Heart left ventricle (tissue), 16 donors: Measurements from ENCODE around the gene CHMP2A. TPM values are rescaled to one million over a fixed set of nuclear protein-coding genes. Genes with fewer than 3 reads are reported as not detected.
A peak's percentile ranks its signal among the peaks of the same experiment; 100 is the strongest.

Experiments used
- ATAC-seq, 4 donors: fragments of 200-7000 bp; cut with Tn5 transposase; one replicate each; pipeline ENCODE4 v1.9.1; 2020 to 2022; ENCODE audit warnings: moderate library complexity in 4 of 4, mild to moderate bottlenecking in 3 of 4, moderate number of reproducible peaks in 1 of 4
- DNase-seq, 5 donors: peaks; one replicate each; pipeline ENCODE4 v3.0.0-alpha.2; 2020
- H3K27ac ChIP-seq, 12 donors: fragments of 200-600 bp; sonication (generic) in 4 of 12; one replicate each; pipeline versions ENCODE4 v1.5.0 to v1.8.0; 2016 to 2022; ENCODE audit warnings: mild to moderate bottlenecking in 2 of 12
- H3K27me3 ChIP-seq, 9 donors: fragments of 200-600 bp; sonication (generic) in 2 of 9; one replicate each; pipeline versions ENCODE4 v1.5.1 to v1.8.0; 2016 to 2022; ENCODE audit warnings: mild to moderate bottlenecking in 3 of 9
- H3K36me3 ChIP-seq, 9 donors: fragments of 200-600 bp; sonication (generic) in 2 of 9; one replicate each; pipeline versions ENCODE4 v1.5.0 to v1.8.0; 2018 to 2022; ENCODE audit warnings: mild to moderate bottlenecking in 2 of 9
- H3K4me1 ChIP-seq, 12 donors: fragments of 200-600 bp; sonication (generic) in 4 of 12; one replicate each; pipeline versions ENCODE4 v1.5.0 to v1.8.0; 2016 to 2022; ENCODE audit warnings: mild to moderate bottlenecking in 3 of 12
- H3K4me3 ChIP-seq, 12 donors: fragments of 200-600 bp; sonication (generic) in 4 of 12; one replicate each; pipeline versions ENCODE4 v1.5.0 to v1.8.0; 2017 to 2022; ENCODE audit warnings: mild to moderate bottlenecking in 9 of 12, moderate library complexity in 4 of 12
- H3K9me3 ChIP-seq, 12 donors: fragments of 200-600 bp; sonication (generic) in 4 of 12; one replicate each; pipeline versions ENCODE4 v1.5.0 to v1.8.0; 2016 to 2022; ENCODE audit warnings: mild to moderate bottlenecking in 1 of 12
- CTCF ChIP-seq, 12 donors: fragments of 200-600 bp; sonication (generic) in 4 of 12; IDR thresholded peaks; one replicate each; pipeline versions ENCODE4 v1.5.0 to v1.8.0; 2018 to 2022; ENCODE audit warnings: antibody characterized with exemption in 12 of 12, mild to moderate bottlenecking in 5 of 12
- POLR2A ChIP-seq, 2 donors: fragments of 450-650 bp; IDR thresholded peaks; one replicate each; pipeline ENCODE4 v1.6.1; 2017; ENCODE audit warnings: antibody characterized with exemption in 2 of 2, mild to moderate bottlenecking in 2 of 2, moderate library complexity in 2 of 2
- WGBS, 4 donors: extraction: QIAGEN DNeasy Blood & Tissue Kit in 2 of 4; methylation state at CpG; one replicate each; pipeline versions ENCODE4 v1.1.5 to v1.1.7; 2013 to 2018; 5-methylcytosine and 5-hydroxymethylcytosine counted together
- intact Hi-C, 10 donors: fragments of 100-400 bp; cut with DNase I; formaldehyde crosslinking; loops; one replicate each; pipeline versions ENCODE4 v1.11.1 to v1.14.2; 2022
- polyA plus RNA-seq, 2 donors: library from polyadenylated mRNA; stranded (reverse); fragments of 200-250 nt; gene quantifications; one replicate each; pipeline ENCODE4 v1.2.3, GENCODE V29; 2013
- total RNA-seq, 9 donors: library from RNA; depleted of rRNA in 2 of 9; stranded (reverse); fragments of >200 nt in 2 of 9; fragmentation: NEBNext Ultra II Directional in 3 of 9; extraction: Animal tissue kit (Norgen Biotek cat#: 25700) in 3 of 9; gene quantifications; one replicate each; pipeline versions ENCODE4 v1.1.0 to v1.2.4, GENCODE V29; 2016 to 2023
- donor health status: ischemic (EF 13 %, LVEDD 7.1; RV severe dilation, severe dysfunction).
- donor health status: healthy with polysubstance abuse.
- donor health status: DM: no; HTN: yes; CAD: no.
- donor health status: DM: no; HTN: no; CAD: no.
- donor health status: ischemic (EF 25% LVEDD 6.9; RV normal size, moderate dysfunction).
- donor health status: ischemic (EF 25% LVEDD 5.7; RV mildly dilated, moderate dysfunction).
- donor health status: healthy.
- donor health status: DM: yes; HTN: yes; CAD: no.
- donor health status: ischemic (EF 35%, LVEDD 5.7; RV mildly dilated, moderate dysfunction).
- donor health status: nonischemic (EF 11% LVEDD 7.7; RV severe dilation, severe dysfunction).
- donor health status: DM: yes; HTN: yes; CAD: no.
- donor health status: PGD.
- donor health status: ischemic (EF 29% LVEDD 5.4; RV normal size, mild dysfunction).
- donor health status: nonischemic (EF 23%, LVEDD 6.1; RV moderate dilation, normal function).

CHMP2A gene
- total and polyA plus RNA-seq, 11 donors: 113 to 266 (median 138) TPM

DNA sequence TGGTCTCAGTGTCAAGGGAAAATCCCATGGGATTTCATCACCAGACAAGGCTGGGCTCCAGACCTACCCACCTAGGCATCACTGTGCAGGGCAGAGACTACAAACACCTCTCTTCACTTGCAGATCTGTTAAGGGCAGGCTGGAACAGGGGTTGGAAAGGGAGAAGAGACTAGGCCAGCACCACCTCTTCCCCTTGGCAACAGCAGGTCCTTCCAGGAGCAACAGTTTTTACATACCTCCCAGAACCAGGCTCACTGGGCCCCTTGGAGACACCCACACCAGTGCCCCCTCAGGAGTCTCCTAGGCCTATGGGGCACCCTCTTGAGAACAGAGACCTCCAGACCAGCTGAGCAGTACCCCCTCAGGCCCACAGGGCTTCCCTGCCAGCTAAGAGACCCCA, 6.0 kb upstream of the CHMP2A start:
- Histone ChIP-seq H3K4me3 (no peak overlapping the region), H3K4me1 (peaks cover 11 to 56% (median 48%) of the 10 kb centered on the region in 12 donors), H3K9me3 (no peaks in the 10 kb centered on the region), H3K36me3 (peaks cover 0 to 13% (median 10%) of the 10 kb centered on the region in 9 donors), H3K27ac (no peak overlapping the region), H3K27me3 (peaks cover 0 to 21% (median 0%) of the 10 kb centered on the region in 9 donors)
- TF ChIP-seq POLR2A (IDR thresholded peaks at IDR 0.05): no peak
- intact Hi-C loops: no loop called here
- ATAC-seq (no peak), DNase-seq (peak in 1 of 5 donors; percentile 45)

DNA sequence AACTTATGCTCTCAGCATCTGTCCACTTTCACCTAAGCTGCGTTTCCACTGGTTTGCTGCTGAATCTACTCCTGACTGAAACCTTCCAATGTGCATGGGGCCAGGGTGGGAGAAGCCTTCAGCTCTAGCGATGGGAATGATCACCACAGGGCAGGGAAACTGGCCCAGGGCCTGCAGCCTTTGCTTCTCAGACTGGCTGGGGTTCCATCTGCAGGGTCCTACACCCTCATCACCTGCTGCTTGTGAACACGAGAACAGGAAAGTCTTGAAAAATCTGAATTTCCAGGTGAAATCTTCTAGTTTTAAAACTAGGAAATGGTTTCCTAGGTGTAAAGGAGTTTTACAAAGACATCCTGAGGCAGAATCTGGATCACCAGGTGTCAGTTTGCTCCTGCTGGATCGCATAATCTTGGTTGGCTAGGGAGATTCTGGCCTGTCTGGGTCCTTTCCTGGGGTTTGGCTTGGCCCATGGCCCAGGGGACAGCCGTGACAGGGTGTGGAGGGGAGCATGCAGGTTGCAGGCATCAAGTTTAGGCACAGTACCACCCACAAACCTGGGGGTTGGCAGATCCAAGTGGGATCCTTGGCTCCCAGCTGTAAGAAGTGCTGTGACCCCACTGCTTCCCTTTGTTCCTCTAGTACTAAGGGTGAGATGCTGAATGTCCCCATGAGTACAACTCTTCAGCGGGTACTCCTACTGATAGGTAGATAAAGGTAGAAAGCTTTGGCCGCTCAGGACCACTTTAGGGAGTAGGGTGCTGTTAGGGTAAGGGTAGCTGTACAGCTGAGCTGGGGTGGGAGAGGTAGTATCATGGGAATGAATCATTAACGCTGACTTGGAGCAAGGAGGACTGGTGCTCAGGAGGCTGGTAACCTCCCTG, 5.3 kb upstream of the CHMP2A start:
- WGBS, 4 donors: 80 to 87% (median 83%) methylated on average over 8 of the region's 8 CpGs
- no peak for ATAC-seq
- H3K4me1 ChIP-seq: peaks cover 11 to 62% (median 54%) of the 10 kb centered on the region in 12 donors
- peaks cover 0 to 21% (median 0%) of the 10 kb centered on the region in 9 donors for H3K27me3 ChIP-seq
- H3K4me3 ChIP-seq: peak overlapping the region in 9 of 12 donors; percentile 73 to 96 (median 84)
- peak overlapping the region in 11 of 12 donors; percentile 90 to 100 (median 100) for H3K27ac ChIP-seq
- peak in 2 of 5 donors; percentile 27 to 30 for DNase-seq
- intact Hi-C loops: no loop called here
- H3K36me3 ChIP-seq: peaks cover 0 to 19% (median 14%) of the 10 kb centered on the region in 9 donors
- TF ChIP-seq POLR2A (IDR thresholded peaks at IDR 0.05): no peak
- TF ChIP-seq CTCF (IDR thresholded peaks at IDR 0.05): no peak
- no peaks in the 10 kb centered on the region for H3K9me3 ChIP-seq

- 1 to 3% (median 1%) methylated on average over 20 to 33 of the region's 33 CpGs for WGBS, 4 donors
- H3K36me3 ChIP-seq: peaks cover 0 to 19% (median 14%) of the 10 kb centered on the region in 9 donors
- ATAC-seq: peak; percentile 66 to 80 (median 70)
- no peaks in the 10 kb centered on the region for H3K9me3 ChIP-seq
- H3K4me3 ChIP-seq: peak overlapping the region; percentile 28 to 96 (median 77)
- TF ChIP-seq CTCF (IDR thresholded peaks at IDR 0.05) (no peak), POLR2A (IDR thresholded peaks at IDR 0.05) (peak in 1 of 2 donors; percentile 41)
- peak; percentile 93 to 96 (median 93) for DNase-seq
- H3K27ac ChIP-seq: peak overlapping the region; percentile 90 to 100 (median 100)
- H3K4me1 ChIP-seq: peaks cover 11 to 66% (median 57%) of the 10 kb centered on the region in 12 donors
- peaks cover 0 to 21% (median 0%) of the 10 kb centered on the region in 9 donors for H3K27me3 ChIP-seq
- intact Hi-C loops: loop anchor here in 4 of 10 donors (1.0 to 2.0 kb wide), 3 partner anchors 13 to 40 kb away; partner anchors contain the start of genes MZF1 (in 2 of the 4) and ZBTB45 (in 2 of the 4)
Measured at GRCh38 chr19:58559275-58560006, 4.5 kb upstream of the CHMP2A start.

DNA sequence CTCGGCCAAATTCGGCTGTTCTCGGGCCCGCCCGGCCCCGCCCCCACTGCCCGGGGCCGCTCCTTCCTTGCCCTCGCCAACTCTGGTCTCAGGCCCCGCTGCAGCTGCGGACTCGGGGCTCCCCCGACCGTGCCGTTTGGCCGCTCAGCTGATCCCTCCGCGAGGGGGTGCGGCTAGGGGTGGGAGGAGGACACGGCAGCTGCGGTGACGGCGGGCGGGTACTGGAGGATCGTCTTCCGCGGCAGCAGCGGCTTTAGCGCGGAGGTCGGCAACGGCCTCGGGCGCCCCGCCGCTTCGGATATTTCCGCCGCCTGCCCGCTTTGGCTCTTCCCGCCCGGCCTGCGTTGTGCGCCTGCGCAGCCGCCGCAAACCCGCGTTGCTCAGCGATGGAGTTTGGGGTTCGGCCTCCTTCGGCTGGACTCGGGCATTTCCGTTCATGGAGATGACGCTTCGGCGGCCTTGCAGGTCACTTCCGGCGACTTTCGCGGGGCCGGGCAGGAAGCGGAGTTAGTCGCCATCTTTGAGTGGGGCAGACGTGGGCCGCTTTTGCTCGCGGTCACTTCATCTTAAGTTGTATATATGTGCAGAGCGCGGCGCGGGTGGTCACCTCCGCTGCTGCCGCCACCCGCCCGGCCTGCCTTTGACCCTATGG, 3.8 kb upstream of the CHMP2A start:
- peak overlapping the region; percentile 28 to 96 (median 77) for H3K4me3 ChIP-seq
- peaks cover 0 to 20% (median 14%) of the 10 kb centered on the region in 9 donors for H3K36me3 ChIP-seq
- no peaks in the 10 kb centered on the region for H3K9me3 ChIP-seq
- DNase-seq (peak; percentile 99 to 100 (median 99)), ATAC-seq (peak; percentile 71 to 84 (median 78))
- intact Hi-C loops: loop anchor here in 4 of 10 donors (1.0 to 2.0 kb wide), 3 partner anchors 14 to 39 kb away; partner anchors contain the start of genes MZF1 (in 2 of the 4) and ZBTB45 (in 2 of the 4)
- peaks cover 0 to 19% (median 0%) of the 10 kb centered on the region in 9 donors for H3K27me3 ChIP-seq
- TF ChIP-seq POLR2A (IDR thresholded peaks at IDR 0.05) (peak in 1 of 2 donors; percentile 63), CTCF (IDR thresholded peaks at IDR 0.05) (peak in 1 of 12 donors; percentile 15)
- peaks cover 15 to 73% (median 63%) of the 10 kb centered on the region in 12 donors for H3K4me1 ChIP-seq
- H3K27ac ChIP-seq: peak overlapping the region; percentile 90 to 100 (median 100)
- 0% methylated on average over 11 to 76 of the region's 76 CpGs for WGBS, 4 donors
